NCI-H526 treated with DMSO at 0.1 percent for 48 hours (cell line): ENCODE data around the gene KIF26B.

Source experiments
- DNase-seq: peaks from one replicate; lab custom pipeline; 2025; lab: John Stamatoyannopoulos, UW

Gene KIF26B

DNA sequence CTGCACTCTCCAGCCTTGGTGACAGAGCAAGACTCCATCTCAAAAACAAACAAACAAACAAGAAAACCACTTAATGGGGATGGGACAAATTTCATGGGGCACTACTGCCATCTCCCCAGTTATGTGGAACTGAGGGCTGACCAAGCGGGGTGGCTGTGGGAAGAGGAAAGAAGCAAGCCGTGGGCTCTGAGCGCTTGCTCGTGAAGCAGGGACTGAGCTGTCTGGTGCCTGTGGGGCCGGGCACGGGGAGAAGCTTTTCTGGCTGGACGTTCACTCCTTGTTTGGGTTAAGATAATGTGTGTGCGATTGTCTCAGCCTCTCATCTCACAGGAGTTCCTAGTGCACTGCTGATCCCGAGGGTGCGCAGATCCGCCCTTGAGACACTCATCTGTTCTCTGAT lies 22.0 kb upstream of the KIF26B start:
- DNase-seq = no peak

- no peak for DNase-seq
Measured at GRCh38 chr1:245133995-245134715, 20.6 kb upstream of the KIF26B start.

DNA sequence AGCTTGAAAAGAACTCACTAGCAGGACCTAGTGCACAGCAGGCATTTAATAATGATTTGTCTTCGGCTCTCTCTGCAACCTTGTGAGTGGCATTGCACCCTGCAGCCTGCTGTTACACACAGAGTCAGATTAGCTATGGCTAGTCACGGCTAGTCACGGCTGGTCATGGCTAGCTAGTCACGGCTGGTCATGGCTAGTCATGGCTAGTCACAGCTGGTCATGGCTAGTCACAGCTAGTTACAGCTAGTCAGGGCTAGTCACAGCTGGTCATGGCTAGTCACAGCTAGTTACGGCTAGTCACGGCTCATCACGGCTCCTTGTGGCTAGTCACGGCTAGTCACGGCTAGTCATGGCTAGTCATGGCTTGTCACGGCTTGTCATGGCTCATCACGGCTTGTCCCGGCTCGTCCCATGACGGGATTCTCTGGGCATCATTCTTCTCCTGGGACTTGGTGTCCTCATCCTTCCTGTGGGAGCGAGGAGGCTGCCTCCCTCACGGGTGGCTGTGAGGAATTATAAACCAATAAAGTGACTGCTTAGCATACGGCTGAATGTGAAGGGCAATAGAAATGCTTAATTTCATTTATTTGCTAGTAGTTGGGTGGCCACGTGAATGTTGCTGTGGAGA lies 12.5 kb upstream of the KIF26B start:
- DNase-seq = no peak

DNA sequence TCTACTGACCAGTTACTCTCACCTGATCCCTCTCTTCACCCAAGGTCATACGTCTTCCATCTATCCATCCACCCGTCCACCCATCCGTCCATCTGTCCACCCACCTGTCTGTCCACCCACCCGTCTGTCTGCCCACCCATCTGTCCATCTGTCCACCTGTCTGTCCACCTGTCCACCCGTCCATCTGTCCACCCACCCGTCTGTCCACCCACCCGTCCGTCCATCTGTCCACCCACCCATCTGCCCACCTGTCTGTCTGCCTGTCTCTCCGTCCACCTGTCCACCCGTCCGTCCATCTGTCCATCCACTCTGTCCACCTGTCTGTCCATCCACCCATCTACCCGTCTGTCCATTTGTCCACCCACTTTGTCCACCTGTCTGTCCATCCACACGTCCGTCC lies 11.8 kb upstream of the KIF26B start:
- no peak for DNase-seq

GRCh38 chr1:245143849-245144248 lies 10.9 kb upstream of the KIF26B start:
- no peak for DNase-seq

- DNase-seq = no peak
Measured at GRCh38 chr1:245148069-245148468, 6.7 kb upstream of the KIF26B start.

DNA sequence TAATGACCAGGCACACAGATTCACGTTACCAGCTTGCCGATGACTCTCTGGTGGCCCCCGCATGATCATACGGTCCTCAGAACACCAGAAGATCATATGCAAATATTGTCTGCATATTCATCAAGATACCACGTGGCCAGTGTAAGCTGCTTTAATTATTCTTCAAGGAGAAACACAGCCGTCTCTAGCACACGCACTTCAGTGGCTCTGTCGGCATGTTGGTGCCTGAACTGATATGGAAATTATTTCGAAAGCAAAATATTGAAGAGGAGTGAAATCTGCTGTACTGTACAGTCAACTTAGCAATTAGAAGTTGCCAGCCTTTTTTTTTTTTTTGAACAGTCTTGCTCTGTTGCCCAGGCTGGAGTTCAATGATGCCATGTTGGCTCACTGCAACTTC lies 5.9 kb upstream of the KIF26B start:
- DNase-seq = peak; percentile 83

- DNase-seq = peak; percentile 66
Measured at GRCh38 chr1:245153081-245153551, 1.7 kb upstream of the KIF26B start.

DNA sequence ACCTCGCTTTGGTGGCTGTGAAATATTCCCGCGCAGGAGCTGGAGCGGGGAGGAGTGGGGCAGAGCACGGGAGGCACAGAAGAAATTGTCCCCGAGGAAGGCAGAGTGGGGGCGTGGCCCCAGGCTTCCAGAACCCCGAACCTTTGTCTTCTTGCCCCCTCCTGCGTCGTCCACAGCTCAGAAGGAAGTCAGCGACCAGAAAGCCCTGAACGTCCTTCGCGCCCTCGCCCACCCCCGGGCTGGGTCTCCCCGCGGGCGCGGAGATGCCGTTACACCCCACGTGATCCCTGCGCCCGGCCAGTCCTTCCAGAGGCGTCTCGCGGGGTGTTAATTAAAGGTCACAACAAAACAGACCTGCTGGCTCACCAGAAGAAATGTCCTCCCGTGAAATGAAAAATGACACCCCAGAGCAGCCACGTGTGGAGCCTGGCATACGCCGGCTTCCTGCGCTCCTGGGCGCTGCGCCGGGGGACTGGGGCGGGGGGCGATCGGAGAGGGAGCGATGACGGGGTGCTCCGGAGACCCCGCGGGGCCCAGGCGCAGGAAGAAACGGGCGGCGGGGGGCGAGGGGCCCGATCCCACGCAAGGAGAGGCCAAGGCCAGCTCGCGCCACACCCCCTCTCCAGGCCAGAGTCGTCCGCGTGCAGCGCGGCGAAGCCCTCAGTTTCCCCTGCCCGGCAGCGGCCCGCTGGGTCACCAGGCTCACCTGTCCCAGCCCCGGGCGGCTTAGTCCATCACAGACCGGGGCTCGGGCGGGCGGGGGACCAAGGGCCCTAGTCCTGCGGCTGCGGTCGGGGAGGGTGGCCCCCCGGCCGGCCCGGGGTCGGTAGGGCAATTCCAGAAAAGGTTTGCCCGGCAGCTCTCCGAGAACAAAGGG lies 995 bp upstream of the KIF26B start:
- DNase-seq = peak; percentile 34

DNA sequence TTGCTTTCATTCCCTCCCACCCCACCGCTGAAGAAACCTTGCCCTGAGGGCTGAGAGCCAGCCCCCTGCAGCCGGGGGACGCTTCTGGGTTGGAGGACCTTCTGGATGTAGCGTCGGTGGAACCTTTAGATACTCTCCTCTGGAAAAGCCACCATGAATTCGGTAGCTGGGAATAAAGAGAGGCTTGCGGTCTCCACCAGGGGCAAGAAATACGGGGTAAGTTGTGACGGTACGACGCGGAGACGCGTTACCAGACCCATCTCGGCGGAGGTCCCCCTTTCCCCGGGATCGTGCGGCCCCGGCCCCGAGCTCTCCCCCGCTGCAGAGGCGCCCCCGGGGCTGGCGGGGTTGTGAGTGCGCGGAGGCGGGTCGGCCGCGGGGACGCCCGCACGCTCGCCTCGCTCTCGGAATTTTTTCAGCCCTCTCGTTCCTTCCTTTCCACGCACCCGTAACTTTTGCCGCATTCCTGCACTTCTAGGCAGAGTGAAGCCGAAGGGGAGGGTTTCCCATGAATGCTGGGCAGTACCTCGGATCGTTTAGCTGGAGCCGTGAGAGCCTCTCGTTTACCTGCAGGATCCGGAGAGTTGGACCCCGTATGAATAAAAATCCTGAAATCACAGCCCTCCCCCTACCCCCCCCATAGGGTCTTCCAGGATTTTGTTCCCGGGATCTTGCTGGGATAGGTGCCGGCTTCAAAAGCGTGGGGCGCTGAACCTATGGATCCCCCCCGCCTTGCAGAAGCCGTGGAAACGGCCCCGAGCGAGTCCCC lies 671 bp downstream of the KIF26B start:
- DNase-seq = peak; percentile 52

- DNase-seq = peak; percentile 57
Measured at GRCh38 chr1:245156041-245156735, 1.4 kb downstream of the KIF26B start.

DNA sequence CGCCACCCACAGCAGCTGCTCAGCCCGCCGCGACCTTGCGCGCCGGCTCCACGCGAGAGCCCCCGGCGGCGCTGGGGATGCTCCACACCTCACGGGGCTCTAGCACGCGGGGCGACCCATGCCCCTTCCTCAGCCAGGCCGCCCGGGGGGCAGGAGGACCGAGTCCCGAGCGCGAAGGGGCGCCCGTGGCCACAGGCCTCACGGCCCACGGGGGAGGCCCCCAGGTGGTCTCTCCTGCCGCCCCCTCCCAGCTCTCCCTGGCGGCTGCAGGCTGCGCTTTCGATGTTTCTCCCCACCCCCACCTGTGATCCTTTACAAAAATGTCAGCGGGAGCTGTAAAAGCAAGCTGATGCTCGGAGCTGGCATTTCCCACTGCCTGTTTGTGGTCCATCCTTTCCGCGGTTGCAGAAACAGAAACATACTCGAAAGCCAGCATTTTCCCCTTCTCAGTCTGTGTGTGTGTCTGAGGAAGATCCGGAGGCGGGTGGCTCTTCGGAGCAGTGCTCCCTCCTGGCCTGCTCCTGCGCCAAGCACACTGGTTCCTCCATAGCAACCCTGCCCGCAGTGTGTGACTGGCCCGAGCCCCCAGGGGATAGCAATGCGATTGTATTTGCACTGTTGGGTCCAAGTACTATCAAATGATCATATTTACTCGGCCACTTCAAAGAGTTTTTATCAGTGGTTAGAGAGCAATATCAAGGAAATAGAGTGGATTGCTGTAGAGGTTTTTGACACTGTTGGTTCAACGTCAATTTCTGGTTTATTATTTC lies 2.1 kb downstream of the KIF26B start:
- DNase-seq = peak; percentile 54

DNA sequence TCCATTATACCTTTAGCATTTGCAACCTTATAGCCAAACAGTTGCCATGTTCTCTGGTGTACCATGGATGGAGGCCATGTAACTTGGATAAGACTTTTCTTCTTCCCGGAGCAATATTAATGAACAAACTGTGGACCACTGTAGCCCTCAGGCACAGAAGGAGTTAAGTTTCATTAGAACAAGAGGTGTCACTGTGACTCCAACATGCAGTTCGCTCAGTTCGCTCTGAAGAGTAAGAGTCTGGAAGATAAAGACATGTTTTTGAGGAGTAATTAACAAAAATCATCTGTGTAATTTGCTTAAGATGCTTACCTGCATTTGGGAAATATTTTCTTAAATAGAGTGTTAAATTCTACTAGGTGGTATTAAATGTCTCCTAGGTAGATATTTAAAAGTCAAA lies 4.1 kb downstream of the KIF26B start:
- no peak for DNase-seq

DNA sequence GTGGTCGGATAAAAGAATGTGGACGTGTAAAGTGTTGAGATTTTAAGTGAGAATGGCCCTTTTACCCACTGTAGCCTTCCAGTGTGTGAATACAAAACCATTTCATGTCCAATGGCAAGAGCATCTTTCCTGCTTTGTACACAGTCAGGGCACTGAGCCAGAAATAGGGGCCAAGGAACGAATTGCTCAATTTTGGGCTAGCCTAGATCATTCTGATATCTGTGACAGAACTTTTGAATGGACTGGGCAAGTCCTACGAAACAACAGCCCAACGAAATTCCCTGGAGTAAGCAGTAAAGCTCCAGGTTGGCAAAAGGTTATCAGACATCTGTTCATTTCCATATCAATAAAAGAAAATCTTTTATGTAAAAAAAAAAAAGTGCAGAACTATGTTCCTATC lies 5.5 kb downstream of the KIF26B start:
- DNase-seq = no peak

GRCh38 chr1:245160741-245161400 lies 6.1 kb downstream of the KIF26B start:
- no peak for DNase-seq

GRCh38 chr1:245161866-245162265 lies 7.1 kb downstream of the KIF26B start:
- no peak for DNase-seq

DNA sequence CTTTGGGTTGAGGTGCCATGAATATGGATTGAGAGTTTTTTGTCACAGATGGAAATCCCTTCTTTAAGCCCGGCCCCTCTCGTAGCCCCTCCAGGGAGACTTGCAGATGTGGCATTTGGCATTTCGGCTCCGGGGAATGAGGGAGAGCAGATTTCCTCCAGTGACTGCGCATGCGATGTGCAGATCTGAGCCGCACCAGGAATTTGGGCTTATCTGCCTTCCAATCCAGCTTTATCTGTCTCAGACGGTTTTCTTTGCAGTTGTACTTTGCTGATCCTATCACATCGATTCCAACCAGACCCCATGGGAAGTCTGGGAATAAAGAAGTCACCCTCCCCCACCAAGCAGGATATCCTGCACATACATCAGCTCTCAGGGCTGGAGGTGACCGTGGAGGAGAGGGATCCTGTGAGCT lies 11.7 kb downstream of the KIF26B start:
- no peak for DNase-seq

DNA sequence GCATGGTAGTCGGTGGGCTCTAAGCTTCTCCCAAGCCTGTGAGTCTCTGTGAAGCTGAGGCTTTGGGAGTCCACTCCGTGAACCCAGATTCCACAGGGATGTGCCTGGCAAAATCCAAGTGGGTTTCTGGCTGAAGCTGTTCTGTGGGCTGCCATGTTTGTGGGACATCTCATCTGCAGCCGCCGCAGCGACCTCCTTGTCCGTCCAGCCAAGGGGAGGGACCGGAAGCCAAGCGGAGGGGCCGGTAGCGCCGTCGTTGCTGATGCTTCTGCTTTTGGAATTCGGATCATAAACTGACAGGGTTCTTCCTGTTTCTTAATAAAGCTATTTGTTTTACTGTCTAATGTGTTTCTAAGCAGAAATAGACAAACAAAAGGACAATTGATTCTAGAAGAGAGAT lies 13.3 kb downstream of the KIF26B start:
- no peak for DNase-seq

- no peak for DNase-seq
Measured at GRCh38 chr1:245168906-245169305, 14.1 kb downstream of the KIF26B start.

GRCh38 chr1:245169376-245169775 lies 14.6 kb downstream of the KIF26B start:
- DNase-seq = no peak
